Measurements from ENCODE around the gene KAZN.
"Not testable (repeated sequence)": the region's sequence is repeated elsewhere in the genome, so short reads cannot be mapped to it uniquely, and the experiment has no call there.

Gene KAZN

GRCh38 chr1:14959059-14959694, 360.7 kb downstream of the KAZN start:
- H3K27ac ChIP-seq (ENCODE audit: low read depth, low read length), result no peak overlapping the region

GRCh38 chr1:14961661-14962267, 363.3 kb downstream of the KAZN start:
- H3K4me1 ChIP-seq (ENCODE audit: control insufficient read depth, low read length), result no peaks in the 10 kb centered on the region
- no peak for TF ChIP-seq CTCF (IDR thresholded peaks at IDR 0.05; ENCODE audit: low read depth, low read length, poor library complexity, severe bottlenecking)
- no peak for TF ChIP-seq EZH2phosphoT487 (IDR thresholded peaks at IDR 0.05; ENCODE audit: borderline replicate concordance, low read length)
- no peak overlapping the region for H3K4me2 ChIP-seq (ENCODE audit: low read length)
- no peaks in the 10 kb centered on the region for H4K20me1 ChIP-seq (ENCODE audit: control insufficient read depth, insufficient read depth, low read depth, low read length)
- no peak overlapping the region for H3K27ac ChIP-seq (ENCODE audit: low read depth, low read length)
- H3K9me2 ChIP-seq (replicated peaks; ENCODE audit: control insufficient read depth, low read length), result no peaks in the 10 kb centered on the region
- no peaks in the 10 kb centered on the region for H3K9me3 ChIP-seq (ENCODE audit: control insufficient read depth, insufficient read depth, low read length)
- H3K79me2 ChIP-seq (ENCODE audit: control insufficient read depth, low read length), result no peaks in the 10 kb centered on the region
- no peaks in the 10 kb centered on the region for H3K27me3 ChIP-seq (ENCODE audit: control insufficient read depth, low read length)
- no peaks in the 10 kb centered on the region for H3F3A ChIP-seq (ENCODE audit: control insufficient read depth, insufficient read depth)
- no peak overlapping the region for H3K4me3 ChIP-seq (ENCODE audit: low read length)
- H3K36me3 ChIP-seq (ENCODE audit: control insufficient read depth, low read length), result no peaks in the 10 kb centered on the region

More at GRCh38 chr1:14959059-14959694, 360.7 kb downstream of the KAZN start:
- Histone ChIP-seq H3K9me3 (ENCODE audit: control insufficient read depth, insufficient read depth, low read length) (no peaks in the 10 kb centered on the region), H3K9me2 (replicated peaks; ENCODE audit: control insufficient read depth, low read length) (no peaks in the 10 kb centered on the region), H3F3A (ENCODE audit: control insufficient read depth, insufficient read depth) (no peaks in the 10 kb centered on the region), H3K4me1 (ENCODE audit: control insufficient read depth, low read length) (no peaks in the 10 kb centered on the region), H4K20me1 (ENCODE audit: control insufficient read depth, insufficient read depth, low read depth, low read length) (no peaks in the 10 kb centered on the region), H3K4me2 (ENCODE audit: low read length) (no peak overlapping the region), H3K27me3 (ENCODE audit: control insufficient read depth, low read length) (no peaks in the 10 kb centered on the region), H3K79me2 (ENCODE audit: control insufficient read depth, low read length) (no peaks in the 10 kb centered on the region), H3K36me3 (ENCODE audit: control insufficient read depth, low read length) (no peaks in the 10 kb centered on the region), H3K4me3 (ENCODE audit: low read length) (no peak overlapping the region)
- TF ChIP-seq EZH2phosphoT487 (IDR thresholded peaks at IDR 0.05; ENCODE audit: borderline replicate concordance, low read length), result no peak
- TF ChIP-seq CTCF (IDR thresholded peaks at IDR 0.05; ENCODE audit: low read depth, low read length, poor library complexity, severe bottlenecking), result no peak

- H3K79me2 ChIP-seq (ENCODE audit: control insufficient read depth, low read length), result no peaks in the 10 kb centered on the region
- no peaks in the 10 kb centered on the region for H3K4me1 ChIP-seq (ENCODE audit: control insufficient read depth, low read length)
- H3F3A ChIP-seq (ENCODE audit: control insufficient read depth, insufficient read depth), result no peaks in the 10 kb centered on the region
- no peaks in the 10 kb centered on the region for H3K27me3 ChIP-seq (ENCODE audit: control insufficient read depth, low read length)
- H3K27ac ChIP-seq (ENCODE audit: low read depth, low read length), result no peak overlapping the region
- H3K4me2 ChIP-seq (ENCODE audit: low read length), result no peak overlapping the region
- no peaks in the 10 kb centered on the region for H3K9me3 ChIP-seq (ENCODE audit: control insufficient read depth, insufficient read depth, low read length)
- no peak for TF ChIP-seq EZH2phosphoT487 (IDR thresholded peaks at IDR 0.05; ENCODE audit: borderline replicate concordance, low read length)
- TF ChIP-seq CTCF (IDR thresholded peaks at IDR 0.05; ENCODE audit: low read depth, low read length, poor library complexity, severe bottlenecking), result no peak
- no peaks in the 10 kb centered on the region for H4K20me1 ChIP-seq (ENCODE audit: control insufficient read depth, insufficient read depth, low read depth, low read length)
- no peaks in the 10 kb centered on the region for H3K9me2 ChIP-seq (replicated peaks; ENCODE audit: control insufficient read depth, low read length)
- H3K4me3 ChIP-seq (ENCODE audit: low read length), result no peak overlapping the region
- no peaks in the 10 kb centered on the region for H3K36me3 ChIP-seq (ENCODE audit: control insufficient read depth, low read length)
Measured at GRCh38 chr1:14962407-14962806, 363.9 kb downstream of the KAZN start.

- H3K27me3 ChIP-seq (ENCODE audit: control insufficient read depth, low read length); H3K79me2 ChIP-seq (ENCODE audit: control insufficient read depth, low read length); H3K9me3 ChIP-seq (ENCODE audit: control insufficient read depth, insufficient read depth, low read length); H3K4me1 ChIP-seq (ENCODE audit: control insufficient read depth, low read length); H3K4me3 ChIP-seq (ENCODE audit: low read length); H4K20me1 ChIP-seq (ENCODE audit: control insufficient read depth, insufficient read depth, low read depth, low read length); H3F3A ChIP-seq (ENCODE audit: control insufficient read depth, insufficient read depth); H3K9me2 ChIP-seq (replicated peaks; ENCODE audit: control insufficient read depth, low read length); H3K4me2 ChIP-seq (ENCODE audit: low read length); H3K27ac ChIP-seq (ENCODE audit: low read depth, low read length); H3K36me3 ChIP-seq (ENCODE audit: control insufficient read depth, low read length): not testable (repeated sequence)
Measured at GRCh38 chr1:14963791-14964710, 365.6 kb downstream of the KAZN start.
